HepG2 (cell line): ENCODE data around the gene CHN2. TPM values are rescaled to one million over a fixed set of nuclear protein-coding genes. Genes with fewer than 3 reads are reported as not detected.

Experiments
- ATAC-seq: fragments of 200-7000 bp; cut with Tn5 transposase; 3 replicates; pipeline ENCODE4 v1.9.1; 2020; ENCODE audit warnings: mild to moderate bottlenecking, moderate library complexity
- BruUV-seq: library from RNA; stranded (reverse); fragments of 400-500 nt; replicated peaks from 2 replicates; lab custom pipeline; 2021; lab: Mats Ljungman, UMichigan
- CTCF ChIA-PET: fragments of 300-600 bp; formaldehyde crosslinking; extraction: SDS; loops from one replicate; lab custom pipeline; 2021; ENCODE audit warnings: low total read pairs, inconsistent platforms, low intra/inter-chr PET ratio; lab: Yijun Ruan, JAX
- POLR2A ChIA-PET: fragments of 350-600 bp; sonication (Branson Sonifier 250); formaldehyde crosslinking; loops from one replicate; lab custom pipeline; 2020; ENCODE audit warnings: antibody characterized with exemption, inconsistent platforms; lab: Yijun Ruan, JAX
- DNase-seq: peaks from one replicate; pipeline ENCODE4 v3.0.0-alpha.2; 2015; ENCODE audit warnings: low spot score
- FAIRE-seq: peaks from 3 replicates; lab custom pipeline; 2011; peaks lifted over from hg19 to GRCh38; lab: Jason Lieb, UNC
- H2AFZ ChIP-seq: one replicate; pipeline ENCODE4 v1.6.1; 2011; ENCODE audit warnings: low read length, inconsistent platforms
- H3K27ac ChIP-seq: fragments of 300-600 bp; 3 replicates; pipeline ENCODE4 v1.8.0; 2011; ENCODE audit warnings: mixed run types, mild to moderate bottlenecking, mixed read lengths, low read length, inconsistent platforms; ENCODE audit not compliant: insufficient read depth; ENCODE audit errors: extremely low read length
- H3K27me3 ChIP-seq, 2 experiments: fragments of 200-600 bp in 1 of 2; 2 replicates in 1 of 2; 3 replicates in 1 of 2; pipeline versions ENCODE4 v1.6.0 to v1.8.0; 2011; ENCODE audit warnings: low read length in 2 of 2, mild to moderate bottlenecking in 2 of 2, moderate library complexity in 2 of 2, inconsistent platforms in 1 of 2; ENCODE audit not compliant: insufficient read depth in 2 of 2, control insufficient read depth in 1 of 2
- H3K36me3 ChIP-seq, 2 experiments: fragments of 200-600 bp in 1 of 2; replicated peaks in 1 of 2; 2 replicates in 1 of 2; 3 replicates in 1 of 2; pipeline versions ENCODE4 v1.5.1 to v1.8.0; 2011; ENCODE audit warnings: low read length in 2 of 2, inconsistent platforms in 1 of 2; ENCODE audit not compliant: insufficient read depth in 2 of 2, control insufficient read depth in 1 of 2
- H3K4me1 ChIP-seq: 2 replicates; pipeline ENCODE4 v1.5.1; 2012; ENCODE audit warnings: low read length, inconsistent platforms; ENCODE audit not compliant: insufficient read depth
- H3K4me2 ChIP-seq: 2 replicates; pipeline ENCODE4 v1.6.0; 2011; ENCODE audit warnings: low read depth, low read length, inconsistent platforms
- H3K4me3 ChIP-seq, 3 experiments: fragments of 200-600 bp in 1 of 3; sonication (generic), shearing (Covaris generic) in 1 of 3; replicated peaks in 1 of 3; 2 replicates each; pipeline ENCODE4 v1.5.1; 2011 to 2016; ENCODE audit warnings: low read length in 3 of 3, inconsistent platforms in 2 of 3, low read depth in 2 of 3, mild to moderate bottlenecking in 2 of 3, control low read depth in 1 of 3, mixed read lengths in 1 of 3; ENCODE audit not compliant: insufficient read depth in 1 of 3
- H3K79me2 ChIP-seq: one replicate; pipeline ENCODE4 v1.6.1; 2011; ENCODE audit warnings: low read length, inconsistent platforms; ENCODE audit not compliant: insufficient read depth
- H3K9ac ChIP-seq: 2 replicates; pipeline ENCODE4 v1.6.0; 2011; ENCODE audit warnings: mild to moderate bottlenecking, low read depth, low read length, inconsistent platforms; ENCODE audit not compliant: insufficient read depth
- H3K9me3 ChIP-seq: 2 replicates; pipeline ENCODE4 v1.5.1; 2012; ENCODE audit warnings: mild to moderate bottlenecking, low read length
- H4K20me1 ChIP-seq: 2 replicates; pipeline ENCODE4 v1.6.0; 2011; ENCODE audit warnings: inconsistent platforms, mild to moderate bottlenecking, low read length, moderate library complexity; ENCODE audit not compliant: insufficient read depth
- HNF4A ChIP-seq: sonication (generic); formaldehyde crosslinking; IDR thresholded peaks from 2 replicates; pipeline ENCODE4 v1.4.0; 2020; ENCODE audit warnings: missing genetic modification reagents
- NRL ChIP-seq: sonication (generic); formaldehyde crosslinking; IDR thresholded peaks from 2 replicates; pipeline ENCODE4 v1.5.0; 2020; ENCODE audit warnings: missing genetic modification reagents, mild to moderate bottlenecking, moderate library complexity, borderline replicate concordance
- ZMYM2 ChIP-seq: sonication (generic); formaldehyde crosslinking; IDR thresholded peaks from 2 replicates; pipeline ENCODE4 v1.8.0; 2022; ENCODE audit warnings: mild to moderate bottlenecking, missing genetic modification reagents
- ZNF143 ChIP-seq: sonication (generic); formaldehyde crosslinking; IDR thresholded peaks from 2 replicates; pipeline ENCODE4 v1.4.0; 2020; ENCODE audit warnings: missing genetic modification reagents
- ZNF543 ChIP-seq: sonication (generic); formaldehyde crosslinking; IDR thresholded peaks from 2 replicates; pipeline ENCODE4 v1.4.0; 2020; ENCODE audit warnings: mild to moderate bottlenecking, missing genetic modification reagents
- ZNF607 ChIP-seq: sonication (generic); formaldehyde crosslinking; IDR thresholded peaks from 2 replicates; pipeline ENCODE4 v1.5.1; 2020; ENCODE audit warnings: missing genetic modification reagents, mild to moderate bottlenecking, borderline replicate concordance
- ZNF878 ChIP-seq: sonication (generic); formaldehyde crosslinking; IDR thresholded peaks from 2 replicates; pipeline ENCODE4 v1.8.1; 2023; ENCODE audit warnings: mild to moderate bottlenecking, missing genetic modification reagents, moderate library complexity
- ZSCAN31 ChIP-seq: sonication (generic); formaldehyde crosslinking; IDR thresholded peaks from 2 replicates; pipeline ENCODE4 v1.5.0; 2020; ENCODE audit warnings: low read depth, mild to moderate bottlenecking, missing genetic modification reagents
- WGBS: methylation state at CpG from one replicate; pipeline ENCODE4 v1.1.6; 2017; ENCODE audit warnings: low lambda C conversion rate; 5-methylcytosine and 5-hydroxymethylcytosine counted together
- in situ Hi-C: cut with HindIII; loops from 2 replicates; pipeline ENCODE4 v1.10.0; 2017; ENCODE audit warnings: low pct_unique_long_range_greater_than_20kb; ENCODE audit not compliant: extremely low pct_ligation_motif_present
- intact Hi-C: fragments of 100-400 bp; cut with micrococcal nuclease; formaldehyde crosslinking; loops from one replicate; pipeline ENCODE4 v1.10.0; 2022; ENCODE audit not compliant: unreplicated experiment
- polyA plus RNA-seq, 8 experiments: library from polyadenylated mRNA; depleted of rRNA in 3 of 8; stranded (reverse) in 7 of 8; unstranded in 1 of 8; fragments of >200 nt; fragmentation: Illumina TruSeq in 4 of 8; extraction: Trizol in 4 of 8; gene quantifications; 2 replicates each; pipeline versions ENCODE4 v1.2.1 to v1.2.3, GENCODE V29; 2011 to 2016; ENCODE audit warnings: low read depth in 4 of 8, missing spikeins in 1 of 8, mixed read lengths in 1 of 8; ENCODE audit not compliant: insufficient read depth in 1 of 8
- total RNA-seq, 5 experiments: library from RNA; depleted of rRNA; stranded (reverse); fragments of >200 nt; fragmentation: Illumina TruSeq; extraction: Trizol; gene quantifications; 2 replicates each; pipeline ENCODE4 v1.2.3, GENCODE V29; 2016; ENCODE audit warnings: low read depth in 1 of 5
- TF ChIP-seq, protein P1 (sequence below): sonication (generic); formaldehyde crosslinking; IDR thresholded peaks from 2 replicates; pipeline ENCODE4 v1.4.0; 2020; ENCODE audit warnings: missing genetic modification reagents, mild to moderate bottlenecking, borderline replicate concordance
- TF ChIP-seq, protein P2 (sequence below): sonication (generic); formaldehyde crosslinking; IDR thresholded peaks from 2 replicates; pipeline ENCODE4 v1.5.1; 2020; ENCODE audit warnings: mild to moderate bottlenecking, missing genetic modification reagents
- TF ChIP-seq, protein P3 (sequence below): sonication (generic); formaldehyde crosslinking; conservative IDR thresholded peaks from 2 replicates; pipeline ENCODE4 v1.4.0; 2020; ENCODE audit warnings: missing genetic modification reagents
- TF ChIP-seq, protein P4 (sequence below): sonication (generic); formaldehyde crosslinking; IDR thresholded peaks from 2 replicates; pipeline ENCODE4 v1.4.0; 2020; ENCODE audit warnings: missing genetic modification reagents, borderline replicate concordance

The CHN2 gene
- total and polyA plus RNA-seq, 2 of the 13 experiments (the other 11 are each of a cell fraction or from before 2014, with no cell fraction given), result 23.5 to 30.5 TPM

DNA sequence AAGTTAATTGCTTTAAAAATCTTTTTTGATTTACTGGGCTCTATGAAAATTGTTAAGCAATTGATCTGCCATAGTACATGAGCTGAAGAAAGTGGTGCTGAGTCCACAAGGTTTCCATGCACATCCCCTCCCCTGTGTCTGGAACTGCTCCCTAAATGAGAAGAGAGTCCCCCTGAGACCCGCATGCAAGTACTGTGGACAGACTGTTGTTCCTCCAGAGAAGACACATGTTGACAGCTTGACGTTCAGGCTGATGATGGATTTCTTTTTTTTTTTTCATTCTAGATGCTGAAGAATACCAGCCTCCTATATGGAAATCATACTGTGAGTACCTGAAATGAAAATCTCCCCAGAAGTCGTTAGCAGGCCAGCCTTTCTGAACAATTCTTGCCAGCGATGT lies 159.8 kb downstream of the CHN2 start:
- FAIRE-seq (no peak), DNase-seq (no peak), ATAC-seq (no peak)
- Histone ChIP-seq H3K4me2 (no peak overlapping the region), H3K79me2 (peaks cover 5% of the 10 kb centered on the region), H3K9ac (no peak overlapping the region), H3K27ac (no peak overlapping the region), H2AFZ (no peak overlapping the region), H3K4me3 (no peak overlapping the region), H4K20me1 (no peaks in the 10 kb centered on the region), H3K4me1 (peaks cover 9% of the 10 kb centered on the region; the same call in 1 of the 2 replicates), H3K9me3 (no peaks in the 10 kb centered on the region), H3K36me3 (peaks cover 6 to 22% of the 10 kb centered on the region in 2 experiments; a peak in 4 of 5 replicates), H3K27me3 (no peaks in the 10 kb centered on the region)
- BruUV-seq, result no TSS peak
- POLR2A ChIA-PET, result no interaction called here
- intact Hi-C loops (no loop called here), in situ Hi-C loops (no loop called here)
- CTCF ChIA-PET, result no interaction called here
- 99% methylated on average over 4 of the region's 4 CpGs for WGBS
- TF ChIP-seq, protein P1, sequence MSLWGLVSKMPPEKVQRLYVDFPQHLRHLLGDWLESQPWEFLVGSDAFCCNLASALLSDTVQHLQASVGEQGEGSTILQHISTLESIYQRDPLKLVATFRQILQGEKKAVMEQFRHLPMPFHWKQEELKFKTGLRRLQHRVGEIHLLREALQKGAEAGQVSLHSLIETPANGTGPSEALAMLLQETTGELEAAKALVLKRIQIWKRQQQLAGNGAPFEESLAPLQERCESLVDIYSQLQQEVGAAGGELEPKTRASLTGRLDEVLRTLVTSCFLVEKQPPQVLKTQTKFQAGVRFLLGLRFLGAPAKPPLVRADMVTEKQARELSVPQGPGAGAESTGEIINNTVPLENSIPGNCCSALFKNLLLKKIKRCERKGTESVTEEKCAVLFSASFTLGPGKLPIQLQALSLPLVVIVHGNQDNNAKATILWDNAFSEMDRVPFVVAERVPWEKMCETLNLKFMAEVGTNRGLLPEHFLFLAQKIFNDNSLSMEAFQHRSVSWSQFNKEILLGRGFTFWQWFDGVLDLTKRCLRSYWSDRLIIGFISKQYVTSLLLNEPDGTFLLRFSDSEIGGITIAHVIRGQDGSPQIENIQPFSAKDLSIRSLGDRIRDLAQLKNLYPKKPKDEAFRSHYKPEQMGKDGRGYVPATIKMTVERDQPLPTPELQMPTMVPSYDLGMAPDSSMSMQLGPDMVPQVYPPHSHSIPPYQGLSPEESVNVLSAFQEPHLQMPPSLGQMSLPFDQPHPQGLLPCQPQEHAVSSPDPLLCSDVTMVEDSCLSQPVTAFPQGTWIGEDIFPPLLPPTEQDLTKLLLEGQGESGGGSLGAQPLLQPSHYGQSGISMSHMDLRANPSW (CRISPR knock-in tag), result no peak
- TF ChIP-seq ZNF543 (CRISPR knock-in tag), result no peak
- no peak for TF ChIP-seq ZSCAN31 (CRISPR knock-in tag)
- no peak for TF ChIP-seq ZNF878 (CRISPR knock-in tag)
- TF ChIP-seq, protein P2, sequence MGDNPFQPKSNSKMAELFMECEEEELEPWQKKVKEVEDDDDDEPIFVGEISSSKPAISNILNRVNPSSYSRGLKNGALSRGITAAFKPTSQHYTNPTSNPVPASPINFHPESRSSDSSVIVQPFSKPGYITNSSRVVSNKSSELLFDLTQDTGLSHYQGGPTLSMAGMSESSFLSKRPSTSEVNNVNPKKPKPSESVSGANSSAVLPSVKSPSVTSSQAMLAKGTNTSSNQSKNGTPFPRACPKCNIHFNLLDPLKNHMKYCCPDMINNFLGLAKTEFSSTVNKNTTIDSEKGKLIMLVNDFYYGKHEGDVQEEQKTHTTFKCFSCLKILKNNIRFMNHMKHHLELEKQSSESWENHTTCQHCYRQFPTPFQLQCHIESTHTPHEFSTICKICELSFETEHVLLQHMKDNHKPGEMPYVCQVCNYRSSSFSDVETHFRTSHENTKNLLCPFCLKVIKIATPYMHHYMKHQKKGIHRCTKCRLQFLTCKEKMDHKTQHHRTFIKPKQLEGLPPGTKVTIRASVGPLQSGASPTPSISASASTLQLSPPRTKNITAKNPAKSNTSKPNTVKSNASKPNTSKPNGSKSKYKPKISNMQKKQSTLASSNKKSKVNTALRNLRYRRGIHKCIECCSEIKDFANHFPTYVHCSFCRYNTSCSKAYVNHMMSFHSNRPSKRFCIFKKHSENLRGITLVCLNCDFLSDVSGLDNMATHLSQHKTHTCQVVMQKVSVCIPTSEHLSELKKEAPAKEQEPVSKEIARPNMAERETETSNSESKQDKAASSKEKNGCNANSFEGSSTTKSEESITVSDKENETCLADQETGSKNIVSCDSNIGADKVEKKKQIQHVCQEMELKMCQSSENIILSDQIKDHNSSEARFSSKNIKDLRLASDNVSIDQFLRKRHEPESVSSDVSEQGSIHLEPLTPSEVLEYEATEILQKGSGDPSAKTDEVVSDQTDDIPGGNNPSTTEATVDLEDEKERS (CRISPR knock-in tag), result no peak
- TF ChIP-seq, protein P3, sequence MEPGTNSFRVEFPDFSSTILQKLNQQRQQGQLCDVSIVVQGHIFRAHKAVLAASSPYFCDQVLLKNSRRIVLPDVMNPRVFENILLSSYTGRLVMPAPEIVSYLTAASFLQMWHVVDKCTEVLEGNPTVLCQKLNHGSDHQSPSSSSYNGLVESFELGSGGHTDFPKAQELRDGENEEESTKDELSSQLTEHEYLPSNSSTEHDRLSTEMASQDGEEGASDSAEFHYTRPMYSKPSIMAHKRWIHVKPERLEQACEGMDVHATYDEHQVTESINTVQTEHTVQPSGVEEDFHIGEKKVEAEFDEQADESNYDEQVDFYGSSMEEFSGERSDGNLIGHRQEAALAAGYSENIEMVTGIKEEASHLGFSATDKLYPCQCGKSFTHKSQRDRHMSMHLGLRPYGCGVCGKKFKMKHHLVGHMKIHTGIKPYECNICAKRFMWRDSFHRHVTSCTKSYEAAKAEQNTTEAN (CRISPR knock-in tag), result no peak
- no peak for TF ChIP-seq ZNF143 (CRISPR knock-in tag)
- TF ChIP-seq ZNF607 (CRISPR knock-in tag), result no peak
- TF ChIP-seq, protein P4, sequence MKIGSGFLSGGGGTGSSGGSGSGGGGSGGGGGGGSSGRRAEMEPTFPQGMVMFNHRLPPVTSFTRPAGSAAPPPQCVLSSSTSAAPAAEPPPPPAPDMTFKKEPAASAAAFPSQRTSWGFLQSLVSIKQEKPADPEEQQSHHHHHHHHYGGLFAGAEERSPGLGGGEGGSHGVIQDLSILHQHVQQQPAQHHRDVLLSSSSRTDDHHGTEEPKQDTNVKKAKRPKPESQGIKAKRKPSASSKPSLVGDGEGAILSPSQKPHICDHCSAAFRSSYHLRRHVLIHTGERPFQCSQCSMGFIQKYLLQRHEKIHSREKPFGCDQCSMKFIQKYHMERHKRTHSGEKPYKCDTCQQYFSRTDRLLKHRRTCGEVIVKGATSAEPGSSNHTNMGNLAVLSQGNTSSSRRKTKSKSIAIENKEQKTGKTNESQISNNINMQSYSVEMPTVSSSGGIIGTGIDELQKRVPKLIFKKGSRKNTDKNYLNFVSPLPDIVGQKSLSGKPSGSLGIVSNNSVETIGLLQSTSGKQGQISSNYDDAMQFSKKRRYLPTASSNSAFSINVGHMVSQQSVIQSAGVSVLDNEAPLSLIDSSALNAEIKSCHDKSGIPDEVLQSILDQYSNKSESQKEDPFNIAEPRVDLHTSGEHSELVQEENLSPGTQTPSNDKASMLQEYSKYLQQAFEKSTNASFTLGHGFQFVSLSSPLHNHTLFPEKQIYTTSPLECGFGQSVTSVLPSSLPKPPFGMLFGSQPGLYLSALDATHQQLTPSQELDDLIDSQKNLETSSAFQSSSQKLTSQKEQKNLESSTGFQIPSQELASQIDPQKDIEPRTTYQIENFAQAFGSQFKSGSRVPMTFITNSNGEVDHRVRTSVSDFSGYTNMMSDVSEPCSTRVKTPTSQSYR, result no peak
- TF ChIP-seq NRL (CRISPR knock-in tag), result no peak
- TF ChIP-seq ZMYM2 (CRISPR knock-in tag), result no peak
- no peak for TF ChIP-seq HNF4A (CRISPR knock-in tag)
